Lower lobe of right lung (tissue), 2 donors: ENCODE results near the gene CD177. TPM values are rescaled to one million over a fixed set of nuclear protein-coding genes. Genes with fewer than 3 reads are reported as not detected.
"Not testable (repeated sequence)": the region's sequence is repeated elsewhere in the genome, so short reads cannot be mapped to it uniquely, and the experiment has no call there.

Source experiments
- ATAC-seq, 2 donors: fragments of 200-7000 bp; cut with Tn5 transposase; one replicate each; pipeline ENCODE4 v1.9.1; 2020 to 2022; ENCODE audit warnings: mild to moderate bottlenecking in 2 of 2, moderate library complexity in 2 of 2
- DNase-seq: peaks from one replicate; pipeline ENCODE4 v3.0.0-alpha.2; 2020
- H3K27ac ChIP-seq: fragments of 200-600 bp; one replicate; pipeline ENCODE4 v1.8.0; 2022
- H3K27me3 ChIP-seq: fragments of 200-600 bp; one replicate; pipeline ENCODE4 v1.8.0; 2022; ENCODE audit warnings: low read depth
- H3K36me3 ChIP-seq: fragments of 200-600 bp; one replicate; pipeline ENCODE4 v1.8.0; 2022; ENCODE audit warnings: mild to moderate bottlenecking
- H3K4me1 ChIP-seq: fragments of 200-600 bp; one replicate; pipeline ENCODE4 v1.8.0; 2022
- H3K4me3 ChIP-seq: fragments of 200-600 bp; one replicate; pipeline ENCODE4 v1.8.0; 2022; ENCODE audit warnings: mild to moderate bottlenecking
- H3K9me3 ChIP-seq: fragments of 200-600 bp; one replicate; pipeline ENCODE4 v1.8.0; 2022
- intact Hi-C: fragments of 100-400 bp; cut with DNase I; formaldehyde crosslinking; loops from one replicate; pipeline ENCODE4 v1.11.0; 2022
- total RNA-seq: library from RNA; stranded (reverse); fragmentation: NEBNext Ultra II Directional; extraction: Animal tissue kit (Norgen Biotek cat#: 25700); gene quantifications from one replicate; pipeline ENCODE4 v1.2.1, GENCODE V29; 2021
- TF ChIP-seq, protein P1 (sequence below): fragments of 200-600 bp; IDR thresholded peaks from one replicate; pipeline ENCODE4 v1.8.0; 2022; ENCODE audit warnings: antibody characterized with exemption, mild to moderate bottlenecking
- donor health status: DM: no; HTN: yes; CAD: no; lungs with severe emphysema.

CD177 gene
- total RNA-seq, 1 donor from 2014 or later, result 5.7 TPM

DNA sequence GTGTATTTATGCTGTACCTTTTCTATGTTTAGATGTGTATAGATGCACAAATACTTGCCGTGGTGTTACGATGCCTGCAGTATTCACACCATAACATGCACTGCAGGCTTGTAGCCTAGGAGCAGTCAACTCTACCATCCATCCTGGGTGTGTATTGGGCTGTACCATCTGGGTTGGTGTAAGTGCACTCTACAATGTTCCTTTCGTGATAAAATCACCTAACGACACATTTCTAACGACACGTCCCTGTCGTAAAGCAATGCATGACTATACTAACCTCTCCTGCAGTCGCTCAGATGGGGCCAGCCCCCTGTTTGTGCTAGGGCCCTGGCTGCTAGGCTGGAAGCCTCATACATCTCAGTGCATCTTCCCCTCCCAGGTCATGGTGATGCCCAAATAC, 18.4 kb downstream of the CD177 start:
- DNase-seq (no peak), ATAC-seq (no peak)
- Histone ChIP-seq H3K27me3 (no peaks in the 10 kb centered on the region), H3K4me1 (no peaks in the 10 kb centered on the region), H3K27ac (no peak overlapping the region), H3K36me3 (no peaks in the 10 kb centered on the region), H3K9me3 (no peaks in the 10 kb centered on the region), H3K4me3 (no peak overlapping the region)
- intact Hi-C loops, result no loop called here
- TF ChIP-seq, protein P1, sequence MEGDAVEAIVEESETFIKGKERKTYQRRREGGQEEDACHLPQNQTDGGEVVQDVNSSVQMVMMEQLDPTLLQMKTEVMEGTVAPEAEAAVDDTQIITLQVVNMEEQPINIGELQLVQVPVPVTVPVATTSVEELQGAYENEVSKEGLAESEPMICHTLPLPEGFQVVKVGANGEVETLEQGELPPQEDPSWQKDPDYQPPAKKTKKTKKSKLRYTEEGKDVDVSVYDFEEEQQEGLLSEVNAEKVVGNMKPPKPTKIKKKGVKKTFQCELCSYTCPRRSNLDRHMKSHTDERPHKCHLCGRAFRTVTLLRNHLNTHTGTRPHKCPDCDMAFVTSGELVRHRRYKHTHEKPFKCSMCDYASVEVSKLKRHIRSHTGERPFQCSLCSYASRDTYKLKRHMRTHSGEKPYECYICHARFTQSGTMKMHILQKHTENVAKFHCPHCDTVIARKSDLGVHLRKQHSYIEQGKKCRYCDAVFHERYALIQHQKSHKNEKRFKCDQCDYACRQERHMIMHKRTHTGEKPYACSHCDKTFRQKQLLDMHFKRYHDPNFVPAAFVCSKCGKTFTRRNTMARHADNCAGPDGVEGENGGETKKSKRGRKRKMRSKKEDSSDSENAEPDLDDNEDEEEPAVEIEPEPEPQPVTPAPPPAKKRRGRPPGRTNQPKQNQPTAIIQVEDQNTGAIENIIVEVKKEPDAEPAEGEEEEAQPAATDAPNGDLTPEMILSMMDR, result no peak

DNA sequence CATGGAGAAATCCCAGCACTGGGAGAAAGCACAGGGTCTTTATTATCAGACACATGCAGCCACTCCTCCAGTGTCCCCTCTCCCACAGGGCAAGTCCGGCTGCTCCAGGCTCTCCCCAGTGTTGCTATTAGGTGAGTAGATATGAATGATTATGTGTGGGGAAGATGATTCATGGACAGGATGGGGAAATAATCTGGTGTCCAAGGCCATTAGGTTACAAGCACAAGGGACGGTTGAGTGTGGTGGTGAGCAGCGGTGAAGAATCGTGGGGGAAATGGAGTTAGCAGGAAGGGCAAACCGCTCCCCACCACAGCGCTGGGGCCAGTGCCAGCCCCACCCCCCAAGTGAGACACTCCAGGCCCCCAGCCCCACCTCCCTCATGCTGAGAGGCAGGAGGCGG, 19.0 kb downstream of the CD177 start:
- Histone ChIP-seq H3K36me3 (no peaks in the 10 kb centered on the region), H3K9me3 (no peaks in the 10 kb centered on the region), H3K27ac (no peak overlapping the region), H3K4me3 (no peak overlapping the region), H3K4me1 (no peaks in the 10 kb centered on the region), H3K27me3 (no peaks in the 10 kb centered on the region)
- intact Hi-C loops, result no loop called here
- ATAC-seq (no peak), DNase-seq (no peak)
- TF ChIP-seq, protein P1, result no peak

DNA sequence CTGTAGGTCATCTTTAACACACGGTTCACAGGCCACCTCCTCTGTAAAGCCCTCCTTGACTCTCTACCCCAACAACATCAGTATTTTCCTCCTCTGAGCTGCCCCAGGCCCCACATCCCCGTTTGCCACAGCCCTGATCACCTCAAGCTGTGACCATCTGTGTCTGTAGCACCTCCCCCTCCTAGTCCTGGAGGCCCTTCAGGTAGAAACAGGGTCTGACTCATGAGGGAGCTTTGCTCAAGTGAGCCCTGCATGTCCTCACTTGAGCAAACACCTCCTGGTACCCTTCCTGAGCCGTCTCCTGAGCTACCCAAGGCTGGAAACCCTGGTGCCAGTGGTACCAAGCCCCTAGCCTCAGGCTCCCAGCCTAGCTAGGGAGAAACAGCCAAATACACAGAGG, 24.1 kb downstream of the CD177 start:
- H3K27me3 ChIP-seq, ATAC-seq, H3K36me3 ChIP-seq, H3K4me3 ChIP-seq, intact Hi-C loops, H3K9me3 ChIP-seq, H3K4me1 ChIP-seq, DNase-seq, H3K27ac ChIP-seq: not testable (repeated sequence)

DNA sequence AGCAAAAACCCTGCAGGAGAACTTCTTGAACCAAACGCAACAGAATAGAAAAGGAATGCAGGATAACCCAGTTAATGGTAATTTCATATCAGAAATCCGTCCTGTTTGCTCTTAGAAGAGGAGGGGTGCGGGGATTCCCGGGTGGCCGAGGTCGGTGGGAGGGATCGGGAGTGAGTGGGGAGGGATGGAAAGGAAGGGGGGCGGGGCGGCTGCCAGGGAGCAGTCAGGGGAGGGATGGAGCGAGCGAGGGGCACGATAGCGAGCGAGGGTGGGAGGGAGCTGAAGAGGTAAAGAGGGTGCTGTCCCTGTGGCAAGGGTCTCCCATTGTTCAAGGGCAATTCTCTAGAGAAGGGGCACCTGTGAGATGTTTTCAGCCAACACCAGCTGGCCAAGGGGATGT, 26.5 kb downstream of the CD177 start:
- DNase-seq, result no peak
- Histone ChIP-seq H3K36me3 (no peaks in the 10 kb centered on the region), H3K4me1 (no peaks in the 10 kb centered on the region), H3K27me3 (no peaks in the 10 kb centered on the region), H3K27ac (no peak overlapping the region), H3K4me3 (no peak overlapping the region), H3K9me3 (no peaks in the 10 kb centered on the region)
- intact Hi-C loops, result no loop called here
- TF ChIP-seq, protein P1, result no peak
- ATAC-seq, result no peak

DNA sequence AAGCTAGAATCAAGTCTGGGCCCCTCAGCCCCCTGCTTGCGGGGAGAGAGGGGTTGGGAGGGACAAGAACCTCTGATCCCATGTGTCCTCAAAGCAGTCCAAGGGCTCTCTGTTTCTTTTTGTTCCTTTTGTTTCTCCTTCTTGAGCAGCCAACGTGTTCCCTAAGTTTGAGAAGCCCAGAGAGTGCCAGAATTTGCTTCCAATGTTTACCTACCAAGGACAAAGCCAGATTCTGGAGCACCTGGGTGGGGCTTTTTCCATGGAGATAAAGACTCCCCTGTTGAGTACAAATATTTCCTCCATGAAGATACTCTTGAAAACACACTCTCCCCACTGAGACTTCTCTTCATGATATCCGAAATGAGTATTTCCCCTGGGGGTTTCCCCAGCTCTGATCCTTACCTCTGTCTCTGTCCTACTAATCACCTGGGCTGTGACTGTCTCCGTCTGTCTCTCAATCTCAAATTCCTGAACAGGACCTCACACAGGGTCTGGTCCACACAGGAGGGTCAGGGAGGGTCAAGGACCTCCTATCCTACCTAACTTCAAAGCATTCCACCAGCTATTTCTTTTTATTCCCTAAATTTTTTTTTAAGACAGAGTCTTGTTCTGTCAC, 27.4 kb downstream of the CD177 start:
- no peak for DNase-seq
- H3K9me3 ChIP-seq, result no peaks in the 10 kb centered on the region
- no peaks in the 10 kb centered on the region for H3K4me1 ChIP-seq
- intact Hi-C loops, result no loop called here
- H3K27me3 ChIP-seq, result no peaks in the 10 kb centered on the region
- no peak overlapping the region for H3K4me3 ChIP-seq
- no peaks in the 10 kb centered on the region for H3K36me3 ChIP-seq
- TF ChIP-seq, protein P1, result no peak
- ATAC-seq, result no peak
- no peak overlapping the region for H3K27ac ChIP-seq

DNA sequence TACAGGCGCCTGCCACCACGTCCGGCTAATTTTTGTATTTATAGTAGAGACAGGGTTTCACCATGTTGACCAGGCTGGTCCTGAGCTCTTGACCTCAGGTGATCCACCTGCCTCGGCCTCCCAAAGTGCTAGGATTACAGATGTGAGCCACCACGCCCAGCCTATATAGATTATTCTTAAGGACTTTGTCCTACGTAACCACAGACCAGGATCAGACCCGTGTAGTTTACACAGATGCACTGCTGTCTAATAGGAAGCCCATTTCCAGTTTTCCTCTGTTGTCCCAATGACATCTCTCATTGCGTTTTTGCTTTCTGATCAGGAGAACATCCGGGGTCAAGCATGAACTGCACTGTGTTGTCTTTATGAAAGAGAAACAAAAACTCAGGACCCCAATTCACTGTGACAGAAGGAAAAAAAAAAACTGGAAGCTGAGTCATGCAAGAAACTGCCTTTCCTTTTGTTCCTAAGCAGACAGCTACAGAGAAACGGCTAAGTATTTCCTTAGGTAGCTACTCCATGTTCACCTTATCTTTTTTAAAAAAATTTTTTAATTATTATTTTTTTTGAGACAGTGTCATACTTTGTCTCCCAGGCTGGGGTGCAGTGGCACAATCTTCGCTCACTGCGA, 29.2 kb downstream of the CD177 start:
- H3K4me1 ChIP-seq, H3K27me3 ChIP-seq, ATAC-seq, DNase-seq, H3K36me3 ChIP-seq, intact Hi-C loops, H3K4me3 ChIP-seq, H3K27ac ChIP-seq, H3K9me3 ChIP-seq: not testable (repeated sequence)

DNA sequence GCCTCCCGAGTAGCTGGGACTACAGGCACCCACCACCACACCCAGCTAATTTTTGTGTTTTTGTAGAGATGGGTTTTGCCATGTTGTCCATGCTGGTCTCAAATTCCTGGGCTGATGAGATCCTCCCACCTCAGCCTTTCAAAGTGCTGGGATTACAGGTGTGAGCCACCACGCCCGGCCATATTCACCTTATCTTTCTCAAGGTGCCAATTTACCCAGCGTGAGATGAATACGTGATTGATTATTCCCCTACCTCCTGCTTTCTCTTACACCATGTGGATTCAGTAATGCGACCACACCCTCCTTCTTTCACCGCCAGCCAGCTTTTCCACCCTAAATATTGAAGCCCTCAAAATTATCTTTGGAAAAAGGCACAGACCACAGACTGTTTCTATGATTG, 29.8 kb downstream of the CD177 start:
- ATAC-seq, H3K36me3 ChIP-seq, intact Hi-C loops, H3K27ac ChIP-seq, H3K4me1 ChIP-seq, H3K27me3 ChIP-seq, DNase-seq, H3K9me3 ChIP-seq, H3K4me3 ChIP-seq: not testable (repeated sequence)

DNA sequence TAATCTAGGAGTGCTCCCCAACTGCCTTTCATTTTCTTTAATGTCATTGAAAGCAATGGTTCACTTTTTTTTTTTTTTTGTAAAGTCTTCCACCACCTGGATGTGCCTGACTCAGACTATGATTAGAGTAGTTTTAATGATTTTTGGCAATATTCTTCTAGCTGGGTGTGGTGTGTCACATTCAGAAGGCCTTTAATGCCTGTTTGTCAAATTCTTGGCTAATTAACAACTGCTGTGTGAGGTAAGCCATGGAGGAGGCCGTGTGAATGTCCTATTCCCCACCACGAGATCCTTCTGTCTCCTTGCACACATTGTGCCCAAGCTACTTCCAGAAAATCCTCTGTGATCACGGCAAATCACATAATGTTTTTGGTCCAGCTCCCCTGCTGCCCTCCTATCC, 30.3 kb downstream of the CD177 start:
- H3K27ac ChIP-seq, DNase-seq, H3K4me3 ChIP-seq, H3K27me3 ChIP-seq, ATAC-seq, H3K4me1 ChIP-seq, H3K9me3 ChIP-seq, intact Hi-C loops, H3K36me3 ChIP-seq: not testable (repeated sequence)

DNA sequence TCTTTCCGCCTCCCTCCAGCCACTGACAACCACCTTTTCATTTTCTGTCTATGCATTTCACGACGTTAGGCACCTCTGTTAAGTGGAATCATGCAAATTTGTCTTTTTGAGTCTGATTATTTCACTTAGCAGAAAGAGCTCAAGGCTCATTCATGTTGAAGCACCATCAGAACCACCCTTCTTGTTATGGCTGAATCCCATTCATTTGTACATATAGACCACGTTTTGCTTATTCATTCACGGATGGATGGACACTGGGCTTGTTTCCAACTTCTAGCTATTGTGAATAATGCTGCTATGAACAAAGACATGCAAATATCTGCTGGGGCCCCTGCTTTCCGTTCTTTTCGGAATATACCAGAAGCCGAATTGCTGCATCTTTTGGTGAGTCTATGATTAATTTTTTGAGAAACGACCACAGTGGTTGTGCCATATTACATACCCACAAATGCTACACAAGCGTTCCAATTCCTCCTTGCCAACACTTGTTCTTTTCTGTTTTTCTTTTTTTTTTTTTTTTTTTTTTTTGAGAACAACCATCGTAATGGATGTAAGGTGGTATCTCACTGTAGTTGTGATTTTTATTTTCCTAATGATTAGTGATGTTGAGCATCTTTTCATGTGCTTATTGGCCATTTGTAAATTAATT, 37.5 kb downstream of the CD177 start:
- intact Hi-C loops, ATAC-seq, H3K4me1 ChIP-seq, DNase-seq, H3K27ac ChIP-seq, H3K27me3 ChIP-seq, H3K9me3 ChIP-seq, H3K36me3 ChIP-seq, H3K4me3 ChIP-seq: not testable (repeated sequence)

DNA sequence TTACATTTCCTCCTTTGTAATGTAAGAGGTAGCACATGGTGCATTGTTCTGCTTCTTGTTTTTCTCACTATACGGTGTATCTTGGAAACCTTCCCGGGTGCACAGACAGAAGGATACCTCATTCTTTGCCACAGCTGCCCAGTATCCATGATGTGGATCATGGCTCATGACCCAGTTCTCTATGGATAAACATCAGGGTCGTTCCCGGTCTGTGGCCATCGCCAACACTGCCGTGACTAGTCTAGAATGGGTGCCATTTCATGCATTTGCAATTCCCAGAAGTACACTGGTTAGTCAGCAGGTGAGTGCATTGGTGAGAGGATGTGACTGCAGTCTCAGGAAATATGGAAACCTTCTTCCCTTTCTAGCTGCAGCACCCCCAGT, 38.1 kb downstream of the CD177 start:
- H3K27ac ChIP-seq, DNase-seq, ATAC-seq, intact Hi-C loops, H3K36me3 ChIP-seq, H3K4me3 ChIP-seq, H3K27me3 ChIP-seq, H3K4me1 ChIP-seq, H3K9me3 ChIP-seq: not testable (repeated sequence)
